Stimulated activated CD8-positive, alpha-beta memory T cell treated with anti-CD3 and anti-CD28 coated beads, Interleukin-15, amount 100 ng/mL, for 4 hours (primary cell): ENCODE measurements around the gene DOCK2.
"Not testable (repeated sequence)": the region's sequence is repeated elsewhere in the genome, so short reads cannot be mapped to it uniquely, and the experiment has no call there.

Experiments
- DNase-seq, 2 donors: peaks; one replicate each; pipeline ENCODE4 v3.0.0-alpha.2; 2020; ENCODE audit warnings: low read depth in 2 of 2

The DOCK2 gene

DNA sequence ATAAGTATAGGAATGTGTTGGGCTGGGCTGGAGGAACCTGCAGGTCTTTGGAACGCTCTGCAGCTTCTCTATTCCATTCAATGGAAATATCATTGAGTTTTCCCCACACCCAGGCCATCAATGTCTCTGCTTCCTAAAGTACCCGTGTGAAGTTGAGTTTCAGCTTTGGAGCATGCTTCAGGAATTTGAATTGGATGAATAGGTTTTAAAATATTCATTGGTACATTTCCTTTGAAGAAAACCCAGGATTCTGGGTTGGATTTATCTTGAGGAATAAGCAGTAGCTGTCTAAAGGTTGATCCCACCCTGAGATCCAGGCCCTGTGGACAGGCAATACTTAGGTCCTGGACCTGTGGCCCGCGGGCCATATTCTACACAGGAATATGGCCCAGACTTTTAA, 306.0 kb downstream of the DOCK2 start:
- DNase-seq, result no peak

GRCh38 chr5:169944115-169944514, 307.0 kb downstream of the DOCK2 start:
- no peak for DNase-seq

GRCh38 chr5:169944922-169945680, 308.0 kb downstream of the DOCK2 start:
- no peak for DNase-seq

DNA sequence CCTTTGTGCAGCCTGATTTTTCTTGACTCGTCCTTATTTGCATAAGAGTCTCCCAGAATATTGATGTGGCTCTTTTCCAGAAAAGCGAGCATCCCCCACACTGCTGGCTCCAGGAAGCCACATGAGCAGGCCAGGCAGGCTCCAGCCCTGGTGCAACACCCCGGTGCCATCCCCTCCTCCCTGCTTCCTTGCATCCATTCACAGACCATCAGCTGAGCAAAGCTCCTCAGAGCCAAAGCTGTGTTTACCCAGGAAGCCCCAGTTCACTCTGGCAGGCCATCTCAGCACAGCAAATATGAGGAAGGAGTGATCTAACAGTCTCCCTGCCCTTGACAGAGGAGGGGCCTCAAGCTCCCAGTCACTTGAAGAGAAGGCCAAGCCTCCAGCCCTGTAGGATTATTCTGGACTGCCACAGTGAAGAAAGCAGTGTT, 308.8 kb downstream of the DOCK2 start:
- no peak for DNase-seq

- DNase-seq, result no peak
Measured at GRCh38 chr5:169946743-169947295, 309.7 kb downstream of the DOCK2 start.

GRCh38 chr5:169950333-169950732, 313.3 kb downstream of the DOCK2 start:
- DNase-seq, result no peak

GRCh38 chr5:169953196-169953595, 316.1 kb downstream of the DOCK2 start:
- DNase-seq, result not testable (repeated sequence)

DNA sequence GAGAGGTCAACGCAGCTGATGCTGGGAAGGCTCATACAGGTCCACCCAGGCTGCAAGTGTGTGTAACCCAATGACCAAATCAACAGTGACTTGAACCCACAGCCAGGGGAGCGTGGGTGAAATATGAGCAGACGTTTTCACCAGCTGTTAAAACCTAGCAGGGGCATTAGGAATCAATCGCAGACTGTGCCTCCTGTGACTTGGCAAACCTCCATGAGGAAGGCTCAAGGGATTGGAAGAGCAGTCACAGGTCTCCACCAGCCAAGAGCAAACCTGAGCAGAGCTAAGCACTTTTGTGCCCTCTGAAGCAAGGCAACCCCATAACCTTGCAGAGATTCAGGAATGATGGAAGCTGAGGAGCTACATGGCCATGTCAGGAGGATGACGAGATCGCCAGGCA, 317.7 kb downstream of the DOCK2 start:
- DNase-seq, result no peak

DNA sequence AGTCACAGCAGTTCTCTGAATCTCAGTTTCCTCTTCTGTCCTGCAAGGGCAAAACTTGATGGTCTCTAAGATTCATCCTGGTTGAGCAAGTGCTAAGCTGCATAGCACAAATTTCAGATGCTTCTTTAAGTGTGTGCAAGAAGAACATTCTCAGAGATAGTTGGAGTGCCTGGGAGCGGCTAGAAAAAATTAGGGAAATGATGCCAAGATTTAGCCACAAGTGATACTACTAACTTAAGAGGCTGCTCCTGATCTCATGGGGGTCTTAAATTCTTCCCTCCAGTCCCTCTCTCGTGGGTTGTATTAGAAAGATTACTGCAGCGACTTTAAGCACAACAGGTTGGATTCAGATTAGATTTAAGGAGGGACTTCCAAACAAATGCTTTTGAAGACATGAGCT, 319.1 kb downstream of the DOCK2 start:
- no peak for DNase-seq

GRCh38 chr5:169956756-169957155, 319.7 kb downstream of the DOCK2 start:
- DNase-seq, result no peak

GRCh38 chr5:169958278-169958677, 321.2 kb downstream of the DOCK2 start:
- DNase-seq, result no peak

DNA sequence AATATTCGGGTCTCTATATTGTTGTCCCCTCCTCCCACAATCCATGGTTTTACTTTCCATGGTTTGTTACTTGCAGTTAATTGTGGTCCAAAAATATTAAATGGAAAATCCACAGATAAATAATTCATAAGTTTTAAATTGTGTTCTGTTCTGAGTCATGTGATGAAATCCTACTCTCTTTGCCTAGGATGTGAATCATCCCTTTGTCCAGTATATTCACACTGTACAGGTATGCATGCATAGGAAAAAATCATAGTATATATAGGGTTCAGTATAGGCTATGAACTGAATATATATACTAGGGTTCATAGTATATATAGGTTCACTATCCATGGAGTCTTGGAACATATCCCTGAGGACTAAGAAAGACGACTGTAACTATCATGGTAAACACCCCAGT, 323.6 kb downstream of the DOCK2 start:
- no peak for DNase-seq

- no peak for DNase-seq
Measured at GRCh38 chr5:169964246-169964645, 327.2 kb downstream of the DOCK2 start.

- no peak for DNase-seq
Measured at GRCh38 chr5:169970339-169970738, 333.3 kb downstream of the DOCK2 start.

- DNase-seq, result no peak
Measured at GRCh38 chr5:169970911-169971765, 334.1 kb downstream of the DOCK2 start.

DNA sequence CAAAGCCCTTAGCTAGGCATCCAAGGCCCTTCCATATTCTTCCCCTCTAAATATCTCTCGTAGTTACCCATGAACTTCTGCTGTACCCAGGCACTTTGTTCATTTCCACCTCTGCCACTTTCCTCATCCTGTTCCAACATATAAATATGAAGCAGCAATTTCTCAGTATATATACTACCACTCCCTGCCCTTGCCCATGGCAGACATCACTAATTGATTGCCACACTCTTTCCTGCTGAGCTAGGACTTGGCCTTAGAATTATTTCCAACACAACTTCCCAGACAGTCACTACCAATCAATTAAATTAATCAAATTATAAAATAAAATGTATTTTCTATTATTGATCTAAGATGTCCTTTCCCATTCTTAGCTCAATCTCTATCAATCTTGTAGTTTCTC, 334.7 kb downstream of the DOCK2 start:
- no peak for DNase-seq

DNA sequence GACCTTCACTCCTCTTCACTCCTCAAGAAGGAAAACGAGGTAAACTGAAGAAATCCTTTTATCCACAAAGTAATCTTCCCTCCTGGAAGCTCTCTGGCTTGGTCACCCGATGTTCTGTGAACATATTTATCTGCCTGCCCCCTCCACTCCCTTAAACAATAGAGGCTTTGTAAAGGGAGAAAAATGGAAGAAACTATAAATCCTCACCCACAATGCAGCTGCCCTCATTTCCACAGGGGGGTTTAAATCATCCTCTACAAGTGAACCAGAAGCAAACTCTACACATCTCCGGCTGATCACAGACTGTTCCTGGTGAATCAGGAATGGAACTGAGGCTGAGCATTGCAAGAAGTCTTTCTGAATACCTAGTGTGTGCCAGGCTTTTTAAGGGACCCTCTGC, 336.0 kb downstream of the DOCK2 start:
- no peak for DNase-seq

DNA sequence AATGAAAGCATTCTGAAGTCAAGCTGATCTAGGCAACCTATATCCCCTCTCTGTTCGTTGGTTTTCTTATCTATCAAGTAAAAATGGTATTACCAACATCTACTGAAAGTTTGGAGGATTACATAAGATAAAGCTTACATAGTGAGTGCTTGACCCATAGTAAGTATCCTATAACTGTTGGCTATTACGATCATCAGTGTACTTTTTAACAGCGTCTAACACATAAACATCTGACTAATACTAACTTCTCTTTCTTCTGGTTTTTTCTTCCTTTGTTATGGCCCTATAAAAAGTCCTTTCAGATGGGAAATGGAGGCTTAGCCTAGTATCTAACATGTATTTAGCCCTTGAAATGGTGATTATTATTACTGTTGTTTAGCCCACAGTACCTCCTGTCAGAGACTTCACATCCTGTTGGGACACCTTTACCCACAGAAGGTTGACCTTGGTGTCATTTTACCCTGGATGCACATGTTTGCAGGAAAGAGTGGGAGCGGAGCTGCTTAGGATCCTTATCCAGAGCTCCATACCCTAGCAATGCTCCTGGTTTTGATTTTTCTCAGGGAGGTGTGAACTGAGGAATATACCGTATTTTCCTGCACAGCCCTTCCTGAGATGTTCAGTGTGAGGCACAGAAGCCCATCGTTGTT, 337.2 kb downstream of the DOCK2 start:
- no peak for DNase-seq

DNA sequence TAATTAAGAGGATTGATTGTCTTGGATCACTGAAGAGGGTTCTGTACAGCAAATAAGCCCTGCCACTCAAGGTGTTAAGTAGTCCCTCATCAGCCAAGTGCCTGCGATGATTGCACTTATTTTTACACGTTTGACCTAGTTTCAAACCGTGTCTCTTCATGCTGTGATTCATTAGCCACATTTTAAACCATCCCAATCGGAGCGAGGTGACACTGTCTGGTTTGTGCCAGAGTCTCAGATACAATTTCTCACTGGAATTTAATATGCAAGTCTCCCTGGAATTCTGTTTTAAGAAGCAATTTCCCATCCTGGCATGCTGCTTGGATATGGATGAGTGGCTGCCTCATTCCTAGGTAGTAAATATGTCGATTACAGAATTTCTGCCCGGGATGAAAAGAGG, 341.6 kb downstream of the DOCK2 start:
- DNase-seq, result no peak

GRCh38 chr5:169979871-169980270, 342.8 kb downstream of the DOCK2 start:
- DNase-seq, result no peak

DNA sequence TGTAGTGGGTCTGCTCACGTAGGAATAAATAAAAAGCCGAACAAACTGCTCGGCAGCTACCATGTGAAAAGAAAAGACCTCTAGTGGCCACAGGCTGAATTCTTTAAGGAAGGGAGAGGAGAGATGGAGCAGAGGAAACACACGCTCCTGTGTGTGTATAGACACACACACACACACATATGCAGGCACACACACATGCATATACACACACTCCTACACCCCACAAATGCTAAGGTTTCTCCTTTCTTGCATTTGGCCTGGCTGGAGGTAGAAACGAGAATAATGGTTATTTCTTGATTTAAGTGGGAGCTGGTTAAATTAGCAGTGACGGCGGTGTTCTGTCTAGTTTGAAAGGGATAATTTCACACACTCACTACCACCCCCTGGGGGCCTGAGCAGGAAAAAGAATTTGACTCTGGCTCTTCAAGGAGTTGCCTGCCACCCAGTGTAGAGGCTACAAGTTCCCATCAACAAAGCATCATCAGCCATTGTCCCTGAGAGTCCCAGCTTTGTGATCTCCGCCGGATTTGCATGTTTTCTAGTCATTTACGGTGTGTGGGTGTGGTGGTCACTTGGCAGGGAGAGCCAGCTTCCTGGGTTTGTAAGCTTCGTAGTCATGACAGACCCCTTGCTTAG, 343.5 kb downstream of the DOCK2 start, which contains the start of gene INSYN2B:
Gene INSYN2B (minus strand): TSS at position 78 of the 636 bp plus-strand sequence. CDS start 96,597 bp downstream, outside the sequence.
- DNase-seq, result no peak

DNA sequence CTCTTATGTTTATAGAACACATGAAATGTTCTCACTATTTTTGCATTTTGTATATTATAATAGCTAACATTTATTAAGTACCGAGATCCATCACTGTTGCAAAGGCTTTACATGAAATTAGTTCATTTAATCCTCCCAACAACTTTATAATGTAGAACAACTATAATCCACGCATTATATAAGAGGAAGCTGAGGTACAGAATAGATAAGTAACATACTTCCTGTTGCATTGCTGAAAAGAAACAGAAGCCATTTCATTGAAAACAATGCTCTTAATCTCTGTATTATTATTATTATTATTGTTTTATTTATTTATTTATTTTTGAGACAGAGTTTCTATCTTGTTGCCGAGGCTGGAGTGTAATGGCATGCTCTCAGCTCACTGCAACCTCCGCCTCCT, 351.1 kb downstream of the DOCK2 start:
- DNase-seq, result no peak
